GM21447 (cell line): Measurements from ENCODE around the gene ATOH8.

Source experiments
- ATAC-seq: cut with Tn5 transposase; IDR thresholded peaks from one replicate; pipeline ENCODE4 v1.9.1; 2021; ENCODE audit not compliant: unreplicated experiment

ATOH8 gene

DNA sequence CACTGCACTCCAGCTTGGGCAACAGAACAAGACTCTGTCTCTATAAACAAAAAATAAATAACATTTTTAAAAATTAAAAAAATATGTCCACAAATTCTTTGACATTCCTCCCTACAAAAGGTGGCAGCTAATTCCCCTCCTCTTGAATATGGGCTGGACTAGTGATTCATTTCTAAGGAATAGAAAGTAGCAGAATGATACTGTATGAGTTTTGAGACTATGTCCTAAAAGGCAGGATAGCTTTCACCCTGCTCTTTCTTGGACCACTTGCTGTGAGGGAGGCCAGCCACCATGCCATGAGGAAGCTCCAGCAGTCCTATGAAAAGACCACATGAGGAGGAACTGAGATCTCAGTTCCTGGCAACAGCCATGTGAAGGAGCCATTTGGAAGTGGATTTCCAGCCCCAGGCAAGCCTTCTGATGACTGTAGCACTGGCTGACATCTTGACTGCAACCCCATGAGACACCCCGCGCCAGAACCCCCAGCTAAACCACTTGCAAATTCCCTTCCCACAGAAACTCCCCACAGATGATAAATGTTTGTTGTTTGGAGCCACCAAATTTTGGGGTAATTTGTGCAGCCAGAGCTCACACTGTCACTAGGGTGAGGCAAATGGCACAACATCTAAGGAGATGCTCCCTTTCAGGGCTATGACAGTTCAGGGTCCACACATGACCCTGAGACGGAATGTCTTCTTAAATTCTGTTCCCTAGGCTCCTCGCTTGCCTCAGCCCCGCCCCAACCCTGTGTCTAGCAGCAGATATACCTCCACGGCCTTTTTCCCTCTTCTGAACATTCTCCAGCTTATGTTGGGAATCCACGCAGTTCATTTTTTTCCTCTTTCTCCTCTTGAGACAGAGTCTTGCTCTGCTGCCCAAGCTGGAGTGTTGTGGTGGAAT lies 17.1 kb upstream of the ATOH8 start:
- ATAC-seq: no peak

DNA sequence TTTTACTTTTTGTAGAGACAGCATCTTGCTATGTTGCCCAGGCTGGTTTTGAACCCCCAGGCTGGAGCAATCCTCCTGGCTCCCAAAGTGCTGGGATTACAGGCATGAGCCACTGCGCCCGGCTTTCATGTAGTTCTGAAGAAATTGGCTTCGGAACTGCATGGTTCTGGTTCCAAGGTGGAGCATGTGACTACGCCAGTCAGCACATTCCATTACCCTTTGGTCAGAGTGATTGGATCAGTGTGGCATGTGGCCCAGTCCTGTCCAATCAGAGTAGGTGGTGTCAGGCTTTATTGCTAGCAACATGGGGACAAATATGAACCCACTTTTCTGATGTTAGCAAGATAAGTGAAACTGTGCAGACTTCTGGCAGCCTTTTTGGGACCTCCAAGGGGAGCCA lies 16.3 kb upstream of the ATOH8 start:
- ATAC-seq: no peak

DNA sequence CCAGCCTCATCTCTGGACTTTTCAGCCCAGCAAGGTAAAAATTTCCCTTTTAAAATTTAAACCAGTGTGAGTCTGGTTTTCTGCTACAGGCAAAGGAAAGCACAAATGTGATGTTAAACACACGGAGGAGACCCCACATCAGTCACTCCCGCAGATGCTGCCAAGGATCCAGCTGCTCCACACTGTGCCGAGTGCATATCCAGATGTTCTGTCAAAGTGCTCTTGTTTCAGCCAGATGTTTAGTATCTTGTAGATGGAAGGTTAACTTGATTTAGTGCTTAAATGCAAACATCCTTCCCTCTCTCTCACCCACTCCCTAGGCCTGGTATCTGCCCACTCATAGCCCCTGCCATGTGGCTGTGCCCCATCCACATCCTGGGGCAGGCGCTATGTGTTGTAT lies 15.8 kb upstream of the ATOH8 start:
- ATAC-seq: no peak

DNA sequence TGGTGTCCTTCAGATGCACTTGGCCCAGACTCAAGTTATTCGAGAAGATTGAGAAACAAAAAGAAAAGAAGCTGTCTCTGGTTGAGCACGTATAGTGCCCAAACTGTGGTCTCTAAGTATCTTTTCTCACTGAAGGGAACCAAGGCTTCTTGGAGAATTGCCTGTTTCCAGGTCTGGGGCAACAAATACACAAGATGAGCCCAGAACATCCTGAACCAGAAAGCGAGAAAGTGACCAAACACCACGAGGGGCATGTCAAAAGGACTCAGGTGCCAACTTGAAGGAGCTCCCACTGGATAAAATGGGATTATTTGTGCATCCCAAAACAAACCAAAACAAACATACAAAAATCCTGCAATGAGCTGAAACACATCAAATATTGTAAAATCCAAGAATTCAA lies 13.6 kb upstream of the ATOH8 start:
- no peak for ATAC-seq

DNA sequence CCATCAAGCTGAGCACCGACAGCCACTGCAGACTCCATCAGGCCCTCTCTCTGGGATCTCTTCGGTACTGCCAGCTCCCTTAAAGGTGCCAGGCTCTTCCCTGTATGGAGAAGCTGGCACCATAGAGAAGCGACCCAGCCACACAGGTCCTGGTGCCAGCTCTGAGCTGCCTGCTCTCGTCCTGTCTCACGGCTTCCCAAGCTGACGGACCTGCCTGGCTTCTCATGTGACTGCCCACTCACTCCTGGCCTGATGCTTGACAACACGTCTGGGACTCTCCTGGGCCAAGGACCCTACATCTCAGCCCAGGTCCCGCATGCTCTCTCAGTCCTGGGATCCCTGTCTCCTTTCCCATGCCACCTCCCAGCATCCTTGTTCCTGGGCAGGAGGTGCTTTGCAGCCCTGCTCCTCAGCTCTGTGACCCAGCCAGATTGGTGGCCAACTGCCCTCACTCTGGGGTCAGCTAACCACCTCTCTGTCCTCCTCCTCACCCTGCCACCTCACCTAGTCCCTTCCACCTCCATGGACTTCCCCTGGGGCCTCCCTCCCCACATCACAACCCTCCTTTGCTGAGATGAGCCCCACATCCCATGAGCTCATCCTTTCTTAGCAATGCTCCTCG lies 12.5 kb upstream of the ATOH8 start:
- no peak for ATAC-seq

DNA sequence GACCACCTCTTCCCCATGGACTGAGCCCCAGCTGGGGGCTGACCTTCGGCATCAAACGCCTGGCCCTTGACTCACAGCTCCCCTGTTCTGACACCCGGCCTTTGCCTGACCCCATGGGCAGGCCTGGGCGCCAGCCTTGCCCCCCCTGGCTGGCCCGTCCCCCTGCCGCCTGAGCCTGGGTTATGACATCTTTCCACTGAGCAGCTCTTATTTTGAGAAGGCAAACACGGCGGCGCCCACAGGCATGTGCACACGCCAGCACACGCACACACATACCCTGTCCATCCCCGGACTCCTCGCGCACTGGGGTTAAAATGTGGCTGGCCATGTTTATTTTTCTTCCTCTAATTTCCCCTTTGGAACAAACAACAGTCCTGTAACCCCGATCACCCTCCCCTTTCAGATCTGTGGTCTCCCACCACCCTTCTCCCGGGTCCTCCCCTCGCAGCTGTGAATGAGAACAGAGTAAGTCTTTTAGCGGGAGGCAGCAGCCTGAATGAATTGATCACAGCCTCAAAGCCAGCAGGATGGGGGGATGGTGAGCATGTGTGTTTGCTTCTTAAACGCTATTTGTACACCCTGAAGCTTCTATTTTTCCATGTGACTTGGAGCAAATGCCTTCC lies 11.8 kb upstream of the ATOH8 start:
- ATAC-seq: no peak

DNA sequence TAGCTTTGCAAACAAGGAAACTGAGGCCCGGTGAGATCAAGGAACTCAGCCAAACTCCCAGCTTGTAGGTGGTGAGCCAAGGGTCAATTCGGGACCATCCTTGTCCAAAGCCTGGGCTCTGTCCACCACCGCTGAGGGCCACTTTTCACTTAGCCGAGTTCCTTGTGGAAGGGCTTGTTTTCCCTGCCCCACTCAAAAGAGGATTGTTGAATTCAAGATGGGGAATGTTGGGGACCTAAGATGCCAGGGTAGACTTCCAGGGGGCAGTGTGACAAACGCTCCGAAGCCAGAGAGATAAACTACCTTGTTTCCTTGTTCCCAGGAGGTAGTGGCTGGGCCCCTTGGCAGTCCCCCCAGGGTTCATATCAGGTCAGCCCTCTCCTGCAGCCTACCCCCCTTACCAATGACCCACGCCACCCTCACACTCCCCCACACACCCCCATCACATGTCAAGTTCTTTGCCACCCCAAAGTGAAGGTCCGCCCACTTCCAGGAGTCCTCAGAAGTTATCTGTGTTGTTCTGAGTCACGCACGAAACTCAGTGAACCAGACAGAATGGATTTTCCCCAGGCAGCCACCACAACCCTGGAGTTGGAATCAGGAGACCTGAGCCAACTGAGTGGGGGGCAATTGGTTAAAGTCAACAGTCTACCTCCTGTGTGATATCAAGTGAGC lies 10.3 kb upstream of the ATOH8 start:
- no peak for ATAC-seq

DNA sequence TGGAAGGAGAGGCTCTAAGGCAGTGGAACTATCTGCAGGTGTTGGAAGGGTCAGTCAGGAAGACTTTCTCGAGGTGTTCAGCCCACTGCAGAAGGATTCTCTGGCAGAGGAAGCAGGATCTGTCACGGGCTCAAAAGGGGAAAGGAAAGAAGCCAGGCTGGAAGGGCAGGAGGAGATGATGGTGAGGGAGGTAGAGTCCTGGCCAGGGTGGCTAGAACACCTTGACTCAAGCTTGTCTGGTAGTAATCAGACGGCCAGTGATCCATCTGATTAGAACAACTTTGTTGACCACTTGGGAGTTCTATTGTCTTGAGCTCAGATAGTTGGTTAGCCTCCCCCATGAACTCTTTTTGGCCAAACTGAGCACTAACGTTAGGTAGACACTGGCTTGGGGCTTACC lies 9.7 kb upstream of the ATOH8 start:
- no peak for ATAC-seq

DNA sequence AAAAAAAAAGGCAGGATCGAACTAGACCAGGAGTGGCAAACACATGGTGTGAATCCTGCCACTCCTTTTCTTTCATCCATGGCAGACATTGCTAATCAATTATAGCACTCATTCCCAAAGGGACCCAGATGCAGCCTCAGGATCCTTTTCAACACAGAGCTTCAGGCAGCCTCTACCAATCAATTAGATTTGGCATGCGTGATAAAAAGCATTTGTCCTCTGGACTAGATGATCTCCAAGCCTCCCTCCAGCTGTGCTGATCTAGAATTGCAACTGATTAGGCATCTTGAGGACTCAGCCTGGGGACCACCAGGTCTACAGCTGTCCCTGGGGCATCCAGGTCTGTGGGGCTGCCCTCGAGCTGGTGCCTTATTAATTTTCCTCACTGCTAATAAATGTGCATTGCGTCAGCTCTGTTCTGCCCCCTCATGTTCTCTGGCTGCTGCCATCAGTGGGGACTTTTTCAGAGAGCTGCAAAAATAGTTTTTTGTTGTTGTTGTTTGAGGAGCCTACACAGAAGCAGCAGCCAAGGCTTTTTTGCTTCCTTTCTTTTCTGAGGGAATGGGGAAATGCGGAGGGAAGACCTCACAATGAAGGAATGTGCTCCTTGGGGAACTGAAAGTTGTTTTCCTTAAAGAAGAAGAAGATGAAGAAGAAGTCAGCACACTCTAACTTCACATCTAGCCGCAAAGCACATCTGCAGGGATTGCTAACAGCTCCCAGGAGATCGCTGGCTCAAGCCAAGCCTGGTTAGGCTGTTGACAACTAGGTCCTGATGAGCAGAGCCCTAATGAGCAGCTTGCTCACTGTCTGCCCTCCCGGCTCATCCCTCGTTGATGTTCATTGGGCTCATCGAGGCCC lies 8.8 kb upstream of the ATOH8 start:
- ATAC-seq: no peak

DNA sequence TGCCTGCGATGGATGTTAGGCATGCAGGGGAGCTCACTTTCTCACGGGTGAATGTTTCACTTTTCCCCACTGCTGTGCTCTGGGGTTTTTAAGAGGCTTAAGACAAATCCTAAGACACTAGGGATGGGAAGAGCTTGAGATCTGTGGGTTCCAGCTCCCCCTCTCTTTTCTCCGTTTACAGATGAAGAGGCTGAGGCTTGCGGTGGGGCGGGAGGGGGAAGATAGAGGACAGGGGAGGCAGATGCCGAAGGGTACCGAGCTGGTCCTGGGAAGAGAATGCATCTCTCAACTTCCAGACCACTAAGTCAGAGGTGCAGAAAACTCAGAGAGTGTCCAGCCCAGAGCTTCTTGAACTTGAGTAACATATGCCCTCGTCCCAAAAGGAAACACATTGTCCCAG lies 8.2 kb upstream of the ATOH8 start:
- no peak for ATAC-seq

DNA sequence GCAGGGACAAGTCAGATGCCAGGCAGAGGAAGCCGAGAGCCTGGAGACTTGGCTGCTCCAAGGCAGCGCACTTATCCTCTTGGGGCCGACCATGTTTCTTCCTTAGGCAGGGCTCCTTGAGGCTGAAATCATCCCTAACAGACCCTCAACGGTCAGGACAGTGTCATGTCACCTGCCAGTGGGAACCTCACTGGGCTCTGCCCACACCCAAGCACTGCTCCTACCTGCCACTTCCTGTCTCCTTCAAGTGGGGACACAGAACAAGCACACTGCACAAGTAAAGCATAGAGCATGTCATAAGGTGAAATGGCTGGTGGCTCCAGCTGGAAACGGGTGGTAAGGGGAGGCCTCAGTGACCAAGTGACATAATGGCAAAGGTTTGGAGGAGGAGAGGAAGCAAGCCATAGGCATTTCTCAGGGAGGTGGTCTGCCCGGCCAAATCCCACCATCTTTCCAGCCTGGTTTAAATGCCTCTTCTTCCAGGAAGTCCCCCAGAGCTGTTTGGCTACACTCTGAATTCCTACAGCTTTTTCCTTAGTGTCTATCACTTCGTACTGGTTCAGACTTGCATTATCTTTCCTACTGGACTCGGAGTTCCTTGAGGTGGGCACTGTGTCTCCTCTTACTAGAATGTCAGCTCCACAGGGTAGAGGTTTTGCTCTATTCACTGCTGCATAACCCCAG lies 7.3 kb upstream of the ATOH8 start:
- ATAC-seq: no peak

DNA sequence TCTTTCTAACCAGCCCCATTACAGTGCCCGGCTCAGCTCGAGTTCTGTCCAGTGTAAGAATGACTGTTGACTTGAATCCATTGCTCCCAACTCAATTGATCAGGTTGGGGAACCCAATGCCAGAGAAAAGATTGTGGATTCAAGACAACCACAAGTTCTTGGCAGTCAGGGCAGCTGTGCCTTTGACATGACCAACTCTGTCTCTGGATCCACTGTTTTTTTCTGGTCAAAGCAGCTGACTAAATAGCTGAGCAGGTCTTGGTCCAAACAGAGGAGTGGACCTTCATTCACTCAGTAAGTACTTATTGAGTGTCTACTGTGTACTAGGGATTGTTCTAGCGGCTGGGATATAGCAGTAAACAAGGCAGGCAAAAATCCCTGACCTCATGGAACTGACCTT lies 6.3 kb upstream of the ATOH8 start:
- no peak for ATAC-seq

DNA sequence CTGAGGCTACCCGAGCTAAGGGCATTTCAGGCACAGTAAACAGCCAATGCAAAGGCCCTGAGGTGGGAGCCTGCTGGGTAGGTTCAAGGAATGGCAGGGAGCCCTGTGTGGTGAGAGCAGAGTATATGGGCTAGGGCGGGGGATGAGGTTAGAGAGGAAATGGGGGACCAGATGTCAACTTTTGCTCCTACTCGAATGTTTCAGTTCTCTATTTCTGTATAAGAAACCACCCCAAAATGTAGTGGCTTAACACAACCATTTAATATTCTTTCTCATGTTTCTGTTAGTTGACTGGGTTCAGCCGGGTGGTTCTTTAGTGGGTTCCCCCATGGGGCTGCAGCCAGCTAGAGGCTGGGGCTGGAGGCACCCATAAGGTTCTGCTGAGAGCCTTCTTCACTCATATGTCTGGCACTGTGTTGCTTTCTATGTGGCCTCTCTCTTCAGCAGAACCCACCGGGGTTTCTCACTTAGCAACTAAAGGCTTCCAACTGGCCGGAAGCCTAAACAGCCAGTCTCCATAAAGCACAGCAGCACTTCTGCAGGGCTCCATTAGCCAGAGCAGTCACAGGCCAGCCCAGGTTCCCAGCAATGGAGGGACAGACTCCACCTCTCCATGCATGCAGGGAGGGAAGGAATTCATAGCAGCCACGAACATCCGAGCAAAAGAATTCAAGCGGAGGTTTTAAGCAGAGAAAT lies 5.6 kb upstream of the ATOH8 start:
- peak; percentile 81 for ATAC-seq

DNA sequence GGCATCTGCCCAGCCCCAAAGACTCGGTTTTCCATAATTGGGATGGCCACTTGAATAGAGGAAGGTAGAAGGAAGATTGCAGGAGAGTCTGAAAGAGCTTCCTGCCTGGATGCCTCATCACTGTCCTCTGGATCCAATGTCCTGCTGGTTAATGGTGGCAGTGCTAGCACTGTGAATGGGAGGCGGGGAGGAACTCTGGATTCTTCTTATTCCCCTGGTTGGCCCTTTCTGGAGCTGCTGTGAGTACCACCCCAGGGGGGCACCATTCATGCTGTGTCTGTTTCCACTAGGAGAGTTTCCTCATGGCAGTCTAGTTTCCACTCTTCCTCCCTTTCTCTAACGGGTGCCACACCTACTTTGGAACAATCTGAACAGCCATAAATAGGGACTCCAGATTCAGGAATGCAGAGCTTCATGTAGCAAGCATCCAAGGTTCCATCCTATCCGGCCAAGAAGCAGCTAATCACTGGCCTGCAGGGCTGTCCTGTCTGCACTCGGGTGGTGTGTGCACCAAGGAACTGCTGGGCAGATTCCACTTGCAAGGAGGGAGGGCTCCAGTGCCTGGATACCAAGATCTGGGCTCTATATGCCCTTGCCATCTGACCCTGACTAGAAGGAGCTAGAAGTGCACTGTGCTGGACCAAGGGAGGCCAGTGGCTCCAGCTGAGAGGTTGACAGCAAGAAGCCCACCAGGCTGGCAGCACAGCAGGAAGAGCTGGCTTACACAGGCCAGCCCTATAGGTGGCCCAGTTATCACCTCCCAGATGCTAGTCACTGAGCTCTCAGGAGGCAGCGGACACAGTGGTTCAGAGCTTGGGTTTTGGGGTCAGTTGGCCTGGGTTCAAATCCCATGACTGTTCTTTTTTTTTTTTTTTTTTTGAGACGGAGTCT lies 4.6 kb upstream of the ATOH8 start:
- ATAC-seq: no peak

DNA sequence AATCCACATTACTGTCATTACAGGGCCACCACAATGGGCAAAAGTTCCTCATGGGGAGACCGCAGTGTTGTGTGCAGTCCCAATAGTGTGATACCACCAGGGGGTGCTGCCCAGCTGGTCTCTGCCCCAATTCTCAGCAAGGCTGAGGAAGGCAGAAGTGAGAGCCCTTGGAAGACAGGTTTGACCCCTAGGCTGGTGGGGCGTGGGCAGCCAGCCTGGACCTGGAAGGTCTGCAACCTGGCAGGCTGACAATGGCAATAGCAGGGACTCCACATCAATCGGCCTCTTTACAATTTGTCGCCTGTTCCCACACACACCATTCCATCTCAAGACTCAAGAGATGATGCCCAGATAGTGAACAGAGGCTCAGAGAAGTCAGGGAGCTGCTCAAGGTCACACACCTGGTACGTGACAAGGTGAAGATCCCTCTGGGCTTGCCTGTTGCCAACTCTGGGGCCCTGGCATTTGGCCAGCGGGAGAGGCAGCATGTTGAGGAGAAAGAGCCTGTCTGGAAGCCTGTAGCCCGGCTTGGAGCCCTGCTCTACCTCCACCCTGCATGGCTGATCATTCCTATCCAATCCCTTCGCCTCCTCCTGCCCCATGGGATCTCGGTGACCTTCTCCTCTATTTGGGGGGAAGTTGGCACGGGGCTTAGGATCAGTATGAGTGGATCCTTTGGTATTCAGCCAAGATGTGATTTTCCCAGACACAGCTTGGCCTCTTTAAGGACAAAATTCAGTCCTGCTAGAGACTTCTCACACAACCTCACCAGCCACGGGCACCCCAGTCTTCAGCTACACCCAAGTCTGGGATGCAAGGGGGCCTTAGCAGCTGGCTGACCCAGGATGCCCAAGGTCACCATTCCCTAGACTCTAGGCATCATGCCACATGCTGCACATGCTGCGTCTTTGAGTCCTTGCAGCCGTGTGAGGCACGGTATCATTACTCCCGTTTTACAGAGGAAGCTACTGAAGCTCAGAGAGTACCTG lies 2.9 kb upstream of the ATOH8 start:
- ATAC-seq: no peak

DNA sequence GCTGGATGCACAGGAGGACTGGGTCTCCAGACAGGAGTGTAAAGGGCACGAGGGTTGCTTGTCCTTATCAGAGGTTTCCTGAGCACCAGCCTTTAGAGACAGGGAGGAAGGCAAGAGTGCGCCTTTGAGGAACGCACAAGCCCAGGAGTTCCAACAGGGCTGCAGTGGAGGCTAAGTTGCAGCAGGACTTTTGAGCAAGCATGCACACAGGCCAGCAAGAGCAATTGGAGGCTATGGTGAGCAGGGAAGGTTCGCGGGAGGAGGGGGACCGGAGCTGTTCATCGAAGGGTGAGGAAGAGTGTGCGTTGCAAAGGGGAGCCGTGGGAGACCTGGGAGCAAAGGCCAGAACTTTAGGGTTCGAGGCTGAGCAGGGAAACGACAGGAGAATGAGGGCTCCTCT lies 2.2 kb upstream of the ATOH8 start:
- ATAC-seq: no peak

DNA sequence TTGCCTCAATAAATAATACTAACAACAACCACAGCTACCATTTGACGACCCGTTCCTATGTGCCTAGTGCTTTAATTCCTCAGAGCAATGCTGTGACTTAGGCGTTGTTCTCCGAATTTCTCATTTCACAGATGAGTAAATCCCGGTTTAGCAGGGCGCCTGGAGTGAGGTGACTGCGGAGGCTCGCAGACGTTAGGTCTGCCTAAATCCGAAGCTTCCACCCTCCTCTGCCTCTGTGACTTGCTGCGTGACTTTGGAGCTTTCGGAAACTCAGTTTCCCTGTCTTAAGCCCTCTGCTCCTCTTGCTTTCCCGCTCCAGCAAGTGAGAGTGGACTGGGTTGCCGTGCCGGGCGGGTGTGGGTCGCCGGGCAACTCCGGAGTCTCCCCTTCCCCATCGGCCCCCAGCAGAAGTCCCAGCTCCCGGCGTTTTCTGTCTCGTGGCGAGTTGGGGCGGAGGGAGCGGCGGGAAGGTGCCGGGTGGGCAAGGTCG lies 711 bp upstream of the ATOH8 start:
- no peak for ATAC-seq
